ENCODE results near the gene USO1.

GRCh38 chr4:75786938-75787337, 62.6 kb downstream of the USO1 start:
- TF ChIP-seq CTCF (IDR thresholded peaks at IDR 0.05) (no peak), ZFX (IDR thresholded peaks at IDR 0.05; ENCODE audit: borderline replicate concordance) (no peak)
